ENCODE measurements around the gene RAVER2. TPM values are rescaled to one million over a fixed set of nuclear protein-coding genes. Genes with fewer than 3 reads are reported as not detected.

Gene RAVER2
- total RNA-seq, 1 experiment from 2014 or later = 13.3 TPM

DNA sequence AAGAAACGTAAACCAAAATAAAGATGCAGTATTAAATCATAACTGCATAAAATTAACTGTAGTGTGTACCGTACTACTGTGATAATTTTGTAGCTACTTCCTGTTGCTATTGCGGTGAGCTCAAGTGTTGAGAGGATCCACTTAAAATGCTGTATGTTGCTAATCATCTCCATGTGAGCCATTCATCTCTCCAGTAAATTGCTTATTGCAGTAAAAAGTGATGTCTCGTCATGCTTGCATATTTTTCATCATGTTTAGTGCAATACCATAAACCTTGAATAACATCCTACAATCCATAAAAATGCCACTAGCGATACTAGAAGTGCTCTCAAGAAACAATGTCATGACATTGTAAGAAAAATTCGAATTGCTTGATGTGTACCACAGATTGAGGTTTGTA, 66.3 kb downstream of the RAVER2 start:
- H3K4me1 Mint-ChIP-seq = no peaks in the 10 kb centered on the region
- no peak overlapping the region for H2BK20ac ChIP-seq (ENCODE audit: low read depth, low read length, poor library complexity, severe bottlenecking)

More for the DNA sequence above, 66.3 kb downstream of the RAVER2 start:
- no peak overlapping the region for H3K18ac ChIP-seq (ENCODE audit: insufficient read length, low read depth, low read length)
- H3K4me3 Mint-ChIP-seq = no peak overlapping the region
- H2BK15ac ChIP-seq (ENCODE audit: low read depth, low read length) = no peak overlapping the region
- DNase-seq = no peak
- H3K56ac ChIP-seq (ENCODE audit: insufficient read length, low read depth, low read length) = no peak overlapping the region
- H3K27ac Mint-ChIP-seq = no peak overlapping the region
- TF ChIP-seq, protein P1, sequence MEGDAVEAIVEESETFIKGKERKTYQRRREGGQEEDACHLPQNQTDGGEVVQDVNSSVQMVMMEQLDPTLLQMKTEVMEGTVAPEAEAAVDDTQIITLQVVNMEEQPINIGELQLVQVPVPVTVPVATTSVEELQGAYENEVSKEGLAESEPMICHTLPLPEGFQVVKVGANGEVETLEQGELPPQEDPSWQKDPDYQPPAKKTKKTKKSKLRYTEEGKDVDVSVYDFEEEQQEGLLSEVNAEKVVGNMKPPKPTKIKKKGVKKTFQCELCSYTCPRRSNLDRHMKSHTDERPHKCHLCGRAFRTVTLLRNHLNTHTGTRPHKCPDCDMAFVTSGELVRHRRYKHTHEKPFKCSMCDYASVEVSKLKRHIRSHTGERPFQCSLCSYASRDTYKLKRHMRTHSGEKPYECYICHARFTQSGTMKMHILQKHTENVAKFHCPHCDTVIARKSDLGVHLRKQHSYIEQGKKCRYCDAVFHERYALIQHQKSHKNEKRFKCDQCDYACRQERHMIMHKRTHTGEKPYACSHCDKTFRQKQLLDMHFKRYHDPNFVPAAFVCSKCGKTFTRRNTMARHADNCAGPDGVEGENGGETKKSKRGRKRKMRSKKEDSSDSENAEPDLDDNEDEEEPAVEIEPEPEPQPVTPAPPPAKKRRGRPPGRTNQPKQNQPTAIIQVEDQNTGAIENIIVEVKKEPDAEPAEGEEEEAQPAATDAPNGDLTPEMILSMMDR (conservative IDR thresholded peaks at IDR 0.05) = no peak
- no peaks in the 10 kb centered on the region for H3K79me1 ChIP-seq (ENCODE audit: insufficient read depth, low read depth, low read length, poor library complexity, severe bottlenecking)
- no peak overlapping the region for H4K8ac ChIP-seq (replicated peaks; ENCODE audit: insufficient read length, low read depth, low read length)
- H3K27ac ChIP-seq (ENCODE audit: insufficient read length, low read depth, low read length) = no peak overlapping the region
- no peak overlapping the region for H3T11ph ChIP-seq (ENCODE audit: low read length)
- no peak overlapping the region for H3K9ac ChIP-seq (ENCODE audit: extremely low read depth, insufficient read length, low read length)
- no peaks in the 10 kb centered on the region for H3K4me1 ChIP-seq (ENCODE audit: insufficient read depth, low read length)
- no peaks in the 10 kb centered on the region for H3K9me3 ChIP-seq (ENCODE audit: control insufficient read depth, low read depth, low read length)
- no peaks in the 10 kb centered on the region for H3K27me3 ChIP-seq (ENCODE audit: insufficient read depth, low read length)
- no peak overlapping the region for H2AFZ ChIP-seq (ENCODE audit: low read length)
- H4K20me1 ChIP-seq (ENCODE audit: control insufficient read depth, insufficient read depth, insufficient read length) = no peaks in the 10 kb centered on the region
- H2BK120ac ChIP-seq (ENCODE audit: low read depth, low read length, poor library complexity, severe bottlenecking) = no peak overlapping the region
- no peak overlapping the region for H3K23ac ChIP-seq (ENCODE audit: insufficient read length, low read depth, low read length)
- H4K91ac ChIP-seq (ENCODE audit: insufficient read length, low read depth, low read length) = no peak overlapping the region
- no peak overlapping the region for H3K4me2 ChIP-seq (ENCODE audit: insufficient read depth, insufficient read length, low read length)
- no peaks in the 10 kb centered on the region for H3K79me2 ChIP-seq (ENCODE audit: insufficient read depth, low read length)
- H3K14ac ChIP-seq (ENCODE audit: insufficient read depth, low read length) = no peak overlapping the region
- H3K23me2 ChIP-seq (ENCODE audit: insufficient read length, low read depth, low read length, poor library complexity, severe bottlenecking) = no peaks in the 10 kb centered on the region
- H3K9me3 Mint-ChIP-seq = no peaks in the 10 kb centered on the region
- H3K4ac ChIP-seq (ENCODE audit: low read depth, low read length) = no peak overlapping the region
- no peak overlapping the region for H2AK5ac ChIP-seq (ENCODE audit: insufficient read length, low read length)
- H2BK12ac ChIP-seq (ENCODE audit: insufficient read length, low read depth, low read length) = no peak overlapping the region
- H4K5ac ChIP-seq (ENCODE audit: insufficient read length, low read depth, low read length) = no peak overlapping the region
- no peaks in the 10 kb centered on the region for H3K27me3 Mint-ChIP-seq (ENCODE audit: low read depth)
- H2BK5ac ChIP-seq (ENCODE audit: insufficient read length, low read length) = no peak overlapping the region
- no CpG with 5 or more reads among the region's 6 CpGs for WGBS (ENCODE audit: extremely low coverage, insufficient read length, low lambda C conversion rate)
- peaks cover 1 to 8% (median 2%) of the 10 kb centered on the region in 3 experiments; a peak in 3 of 7 replicates for H3K36me3 Mint-ChIP-seq (ENCODE audit: insufficient read depth in 1 of 3, low read depth in 3 of 3)

Measured in H9 (cell line).